Stimulated activated CD4-positive, alpha-beta T cell treated with anti-CD3 and anti-CD28 coated beads, Interleukin-15, amount 100 ng/mL, for 24 hours (primary cell): ENCODE measurements around the gene ACTR10.
A peak's percentile ranks its signal among the peaks of the same experiment; 100 is the strongest.

Source experiments
- DNase-seq: peaks from one replicate; pipeline ENCODE4 v3.0.0-alpha.2; 2020

ACTR10 gene

GRCh38 chr14:58199726-58200479 is at the start of gene ACTR10:
TSS of gene ACTR10 (plus strand) at chr14:58200149. CDS start at chr14:58200218, 69 bp downstream.
- DNase-seq: peak; percentile 94

GRCh38 chr14:58150243-58150805 is 49.6 kb upstream of the ACTR10 start:
- DNase-seq: no peak

GRCh38 chr14:58151133-58152013 is 48.6 kb upstream of the ACTR10 start:
- DNase-seq: peak; percentile 22

GRCh38 chr14:58152014-58152857 is 47.7 kb upstream of the ACTR10 start, which contains the start of gene ARMH4:
TSS of gene ARMH4 (minus strand) at chr14:58152213. CDS start at chr14:58139358, 12,855 bp downstream.
- peak; percentile 80 for DNase-seq

GRCh38 chr14:58160561-58160960 is 39.4 kb upstream of the ACTR10 start:
- no peak for DNase-seq

GRCh38 chr14:58166005-58166983 is 33.7 kb upstream of the ACTR10 start:
- DNase-seq: peak; percentile 87

GRCh38 chr14:58167057-58167456 is 32.9 kb upstream of the ACTR10 start:
- no peak for DNase-seq

GRCh38 chr14:58167891-58168290 is 32.1 kb upstream of the ACTR10 start:
- no peak for DNase-seq

- DNase-seq: peak; percentile 65
Measured at GRCh38 chr14:58171090-58171489, 28.9 kb upstream of the ACTR10 start.

GRCh38 chr14:58177125-58177524 is 22.8 kb upstream of the ACTR10 start:
- no peak for DNase-seq

GRCh38 chr14:58189176-58189575 is 10.8 kb upstream of the ACTR10 start:
- DNase-seq: no peak

- DNase-seq: no peak
Measured at GRCh38 chr14:58191763-58192601, 8.0 kb upstream of the ACTR10 start.

GRCh38 chr14:58193542-58193941 is 6.4 kb upstream of the ACTR10 start:
- DNase-seq: no peak

- no peak for DNase-seq
Measured at GRCh38 chr14:58196198-58196597, 3.8 kb upstream of the ACTR10 start.

- no peak for DNase-seq
Measured at GRCh38 chr14:58198086-58198485, 1.9 kb upstream of the ACTR10 start.

- DNase-seq: no peak
Measured at GRCh38 chr14:58200480-58200841, 512 bp downstream of the ACTR10 start.

GRCh38 chr14:58200846-58201245 is 897 bp downstream of the ACTR10 start:
- DNase-seq: no peak

GRCh38 chr14:58213176-58213575 is 13.2 kb downstream of the ACTR10 start:
- DNase-seq: no peak

GRCh38 chr14:58215191-58215914 is 15.4 kb downstream of the ACTR10 start:
- DNase-seq: no peak

GRCh38 chr14:58216544-58216943 is 16.6 kb downstream of the ACTR10 start:
- no peak for DNase-seq
